K562 (cell line): Measurements from ENCODE around the gene PAM.

Source experiments
- SIX5 ChIP-seq, 2 experiments: IDR thresholded peaks; 2 replicates each; pipeline ENCODE4 v1.6.1; 2011; ENCODE audit warnings: low read length in 2 of 2, borderline replicate concordance in 1 of 2, low read depth in 1 of 2, mild to moderate bottlenecking in 1 of 2, moderate library complexity in 1 of 2; ENCODE audit not compliant: insufficient read depth in 1 of 2
- ZNF217 ChIP-seq: sonication (generic); formaldehyde crosslinking; IDR thresholded peaks from 2 replicates; pipeline ENCODE4 v1.8.0; 2022; ENCODE audit warnings: mild to moderate bottlenecking, missing genetic modification reagents
- TF ChIP-seq, protein P1 (sequence below), 3 experiments: IDR thresholded peaks in 2 of 3; conservative IDR thresholded peaks in 1 of 3; 2 replicates each; pipeline ENCODE4 v1.5.1; 2011 to 2012; ENCODE audit warnings: low read length in 3 of 3, mild to moderate bottlenecking in 3 of 3, control low read depth in 2 of 3, improper control_type of control experiment in 1 of 3, inconsistent platforms in 1 of 3, low read depth in 1 of 3, mixed read lengths in 1 of 3, moderate library complexity in 1 of 3; ENCODE audit not compliant: insufficient read depth in 2 of 3

DNA sequence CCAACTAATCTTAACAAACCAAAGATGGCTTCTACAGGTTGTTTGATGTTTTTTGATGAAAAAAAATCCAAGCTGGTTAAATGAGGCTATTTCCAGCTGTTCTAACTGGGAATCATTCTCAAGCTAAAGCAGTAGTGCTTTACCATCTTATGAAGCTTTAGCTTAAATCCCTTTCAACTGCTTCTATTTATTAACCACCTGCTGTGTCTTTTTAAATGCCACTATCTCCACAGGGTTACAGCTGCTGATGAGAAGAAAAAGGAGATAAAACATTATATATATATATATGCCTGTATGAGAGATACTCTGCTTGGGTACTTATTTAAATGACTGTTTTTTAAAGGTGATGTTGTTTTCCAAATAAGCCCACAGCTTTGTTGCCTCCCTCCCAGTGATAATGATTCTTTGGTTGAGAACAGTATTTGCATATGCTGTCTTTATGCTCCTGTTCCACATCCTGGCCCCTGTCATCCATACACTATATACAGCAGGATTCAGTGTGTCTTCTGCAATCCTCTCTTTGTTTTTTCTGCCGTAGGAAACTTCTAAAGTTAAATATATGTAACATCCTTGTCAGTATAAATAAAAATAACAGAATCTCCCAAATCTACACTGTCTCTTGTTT is 164.0 kb downstream of the PAM start:
- TF ChIP-seq SIX5 (IDR thresholded peaks at IDR 0.05; ENCODE audit: borderline replicate concordance in 1 of 2, insufficient read depth in 1 of 2, low read depth in 1 of 2, low read length in 2 of 2) (no peak), ZNF217 (CRISPR knock-in tag) (no peak)
- TF ChIP-seq, protein P1, sequence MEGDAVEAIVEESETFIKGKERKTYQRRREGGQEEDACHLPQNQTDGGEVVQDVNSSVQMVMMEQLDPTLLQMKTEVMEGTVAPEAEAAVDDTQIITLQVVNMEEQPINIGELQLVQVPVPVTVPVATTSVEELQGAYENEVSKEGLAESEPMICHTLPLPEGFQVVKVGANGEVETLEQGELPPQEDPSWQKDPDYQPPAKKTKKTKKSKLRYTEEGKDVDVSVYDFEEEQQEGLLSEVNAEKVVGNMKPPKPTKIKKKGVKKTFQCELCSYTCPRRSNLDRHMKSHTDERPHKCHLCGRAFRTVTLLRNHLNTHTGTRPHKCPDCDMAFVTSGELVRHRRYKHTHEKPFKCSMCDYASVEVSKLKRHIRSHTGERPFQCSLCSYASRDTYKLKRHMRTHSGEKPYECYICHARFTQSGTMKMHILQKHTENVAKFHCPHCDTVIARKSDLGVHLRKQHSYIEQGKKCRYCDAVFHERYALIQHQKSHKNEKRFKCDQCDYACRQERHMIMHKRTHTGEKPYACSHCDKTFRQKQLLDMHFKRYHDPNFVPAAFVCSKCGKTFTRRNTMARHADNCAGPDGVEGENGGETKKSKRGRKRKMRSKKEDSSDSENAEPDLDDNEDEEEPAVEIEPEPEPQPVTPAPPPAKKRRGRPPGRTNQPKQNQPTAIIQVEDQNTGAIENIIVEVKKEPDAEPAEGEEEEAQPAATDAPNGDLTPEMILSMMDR (IDR thresholded peaks at IDR 0.05 in 2 of 3, conservative IDR thresholded peaks at IDR 0.05 in 1 of 3; ENCODE audit: insufficient read depth in 2 of 3, low read depth in 1 of 3, low read length in 3 of 3) = no peak
